ENCODE data around the gene ITPR2.
A peak's percentile ranks its signal among the peaks of the same experiment; 100 is the strongest.
"Not testable (repeated sequence)": the region's sequence is repeated elsewhere in the genome, so short reads cannot be mapped to it uniquely, and the experiment has no call there.

ITPR2 gene

DNA sequence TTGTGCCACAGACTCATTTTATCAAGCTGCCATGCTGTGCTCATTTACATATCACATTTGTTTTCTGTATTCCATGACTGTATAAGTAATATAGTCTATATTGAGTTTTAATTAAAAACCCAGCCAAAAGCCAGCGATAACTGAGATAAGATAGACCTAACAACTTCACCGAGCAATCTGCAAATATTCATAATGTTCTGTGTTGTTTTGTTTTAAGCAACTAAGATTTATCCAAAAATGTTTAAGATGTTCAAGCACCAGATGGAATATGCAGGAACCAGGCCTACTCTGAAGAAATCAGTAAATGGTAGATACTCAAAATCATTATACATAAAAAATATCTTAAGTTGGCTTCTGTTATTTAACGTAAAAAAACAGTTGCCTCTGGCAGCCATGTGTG is 295.3 kb downstream of the ITPR2 start:
- no peak for DNase-seq
- in situ Hi-C loops (cut with HindIII; ENCODE audit: low pct_ligation_motif_present, low pct_unique_long_range_greater_than_20kb, low sequenced_read_pairs), result no loop called here

DNA sequence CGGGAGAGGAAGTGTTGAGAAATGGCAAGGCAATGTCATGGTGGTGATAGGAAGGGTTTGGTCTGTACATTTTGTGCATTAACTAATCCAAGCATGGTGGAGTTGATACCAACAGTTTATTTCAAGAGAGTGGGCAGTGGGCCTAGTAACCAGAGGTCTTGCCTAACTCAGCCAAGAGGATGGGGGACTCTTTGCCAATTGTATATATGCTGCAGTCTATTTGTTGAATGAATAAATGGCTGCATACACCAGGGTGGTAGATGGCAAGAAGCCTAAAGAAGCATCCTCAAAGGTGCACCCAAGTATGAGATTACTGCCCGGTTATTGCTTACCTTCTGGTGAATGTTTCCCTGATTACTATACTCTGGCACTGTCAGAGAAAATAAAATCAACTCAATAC is 295.9 kb downstream of the ITPR2 start:
- no peak for DNase-seq
- in situ Hi-C loops (cut with HindIII; ENCODE audit: low pct_ligation_motif_present, low pct_unique_long_range_greater_than_20kb, low sequenced_read_pairs), result no loop called here

DNA sequence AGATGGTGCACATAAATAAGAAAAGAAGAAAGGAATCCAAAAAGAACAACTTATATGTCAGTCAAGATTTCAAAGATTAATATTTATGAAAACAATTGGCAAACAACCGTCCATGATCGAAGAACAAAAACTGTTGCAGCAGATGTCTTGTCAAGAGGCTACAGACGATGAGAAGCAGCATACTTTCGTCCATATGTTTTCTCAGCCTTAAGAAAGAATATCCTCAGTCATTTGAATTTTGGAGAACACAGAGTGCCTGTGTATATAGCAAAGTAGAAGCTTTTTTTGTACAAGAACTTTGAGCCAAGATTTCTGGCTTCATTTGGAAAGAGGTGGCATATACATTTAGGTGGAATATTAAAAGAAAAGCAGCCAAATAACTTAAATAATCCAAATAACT is 297.2 kb downstream of the ITPR2 start:
- in situ Hi-C loops (cut with HindIII; ENCODE audit: low pct_ligation_motif_present, low pct_unique_long_range_greater_than_20kb, low sequenced_read_pairs), result no loop called here
- DNase-seq, result no peak

DNA sequence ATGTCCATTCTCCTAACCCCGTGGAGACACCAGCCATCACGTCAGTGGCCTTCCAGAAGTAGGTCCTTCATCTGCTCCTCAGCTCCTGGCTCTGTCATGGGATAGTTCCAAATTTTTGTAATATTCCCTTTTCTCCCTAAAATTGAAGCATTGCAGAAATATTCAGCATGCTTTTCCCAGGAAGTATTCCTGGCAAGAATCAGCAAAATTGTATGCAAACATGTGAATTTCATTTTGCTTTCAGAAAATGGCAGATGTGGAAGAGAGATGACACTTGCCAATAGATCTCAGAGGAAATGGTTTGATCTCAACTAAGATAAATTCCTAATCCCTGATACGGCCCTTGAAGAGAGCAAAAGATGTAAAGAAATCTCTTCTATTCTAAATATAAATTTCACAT is 298.9 kb downstream of the ITPR2 start:
- in situ Hi-C loops (cut with HindIII; ENCODE audit: low pct_ligation_motif_present, low pct_unique_long_range_greater_than_20kb, low sequenced_read_pairs), result no loop called here
- no peak for DNase-seq

DNA sequence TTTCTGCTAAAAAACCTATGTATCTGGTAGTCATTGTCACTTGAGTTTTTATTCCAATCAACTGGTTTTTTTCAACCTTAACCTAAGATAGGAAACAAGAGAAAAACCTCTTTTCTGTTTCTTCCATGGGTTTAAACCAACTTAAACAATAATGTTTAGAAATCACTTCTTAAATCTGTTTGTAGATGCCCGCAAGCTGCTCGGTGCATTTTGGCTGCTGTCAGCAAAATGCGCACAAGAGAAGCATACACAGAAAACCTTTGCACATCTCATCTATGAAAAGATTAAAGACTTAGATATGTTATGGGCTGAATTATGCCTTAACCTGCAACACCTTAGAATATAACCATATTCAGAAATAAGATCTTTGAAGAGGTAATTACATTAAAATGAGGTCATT is 299.8 kb downstream of the ITPR2 start:
- no peak for DNase-seq
- in situ Hi-C loops (cut with HindIII; ENCODE audit: low pct_ligation_motif_present, low pct_unique_long_range_greater_than_20kb, low sequenced_read_pairs), result no loop called here

DNA sequence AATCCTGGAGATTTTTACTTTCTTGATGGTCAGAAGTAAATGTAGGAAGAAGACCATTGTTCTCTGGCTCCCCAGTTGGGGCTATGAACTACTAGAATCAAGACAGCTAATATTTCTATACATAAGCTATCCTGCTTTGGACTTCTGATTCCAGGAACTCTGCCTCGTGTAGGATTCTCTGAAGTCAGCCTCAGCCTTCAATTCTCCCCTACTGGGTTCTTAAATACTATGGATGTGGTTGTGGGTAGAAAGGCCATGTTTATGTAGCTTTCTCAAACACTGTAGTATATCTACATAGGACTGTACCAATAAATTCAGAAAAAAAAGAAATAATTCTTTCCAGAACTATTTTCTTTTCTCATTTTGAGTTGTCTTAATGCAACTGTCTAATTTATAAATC is 302.5 kb downstream of the ITPR2 start:
- in situ Hi-C loops (cut with HindIII; ENCODE audit: low pct_ligation_motif_present, low pct_unique_long_range_greater_than_20kb, low sequenced_read_pairs), result no loop called here
- DNase-seq, result no peak

DNA sequence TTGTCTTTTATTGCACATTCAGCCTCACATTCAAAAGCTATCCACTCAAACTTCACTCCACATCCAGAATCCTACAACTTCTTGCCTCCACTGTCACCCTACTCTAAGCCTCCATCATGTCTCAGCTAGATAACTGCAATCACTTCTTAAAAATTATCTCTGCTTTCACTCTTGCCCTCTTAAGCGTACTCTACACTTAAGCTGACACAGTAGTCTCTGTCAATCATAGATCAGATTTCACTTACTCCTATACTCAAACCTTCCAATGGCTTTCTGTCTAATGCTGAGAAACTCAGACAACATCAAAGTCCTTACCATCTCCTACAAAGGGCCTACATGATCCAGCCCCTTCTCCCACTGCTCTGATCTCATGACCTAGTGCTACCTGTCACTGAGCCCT is 304.1 kb downstream of the ITPR2 start:
- in situ Hi-C loops (cut with HindIII; ENCODE audit: low pct_ligation_motif_present, low pct_unique_long_range_greater_than_20kb, low sequenced_read_pairs), result no loop called here
- DNase-seq, result no peak

DNA sequence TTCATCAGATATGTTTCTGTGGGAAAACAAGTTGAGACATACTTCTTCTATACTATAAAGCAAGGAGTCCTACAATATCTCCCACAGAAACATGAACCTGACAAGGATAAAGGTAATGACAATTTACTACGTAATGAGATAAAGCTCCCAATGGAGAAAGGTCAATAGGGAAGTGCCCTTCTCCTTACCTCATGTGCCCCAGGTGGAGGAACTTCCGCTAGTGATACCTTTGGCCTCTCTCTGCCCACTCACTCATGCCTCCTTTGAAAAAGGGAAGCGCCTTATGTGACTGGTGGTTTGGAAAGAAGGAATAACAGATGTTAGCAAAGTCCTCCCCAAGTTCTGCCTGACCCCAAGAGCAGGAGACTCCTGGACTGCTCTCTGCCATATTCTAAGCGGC is 305.3 kb downstream of the ITPR2 start:
- DNase-seq, result no peak
- in situ Hi-C loops (cut with HindIII; ENCODE audit: low pct_ligation_motif_present, low pct_unique_long_range_greater_than_20kb, low sequenced_read_pairs), result no loop called here

DNA sequence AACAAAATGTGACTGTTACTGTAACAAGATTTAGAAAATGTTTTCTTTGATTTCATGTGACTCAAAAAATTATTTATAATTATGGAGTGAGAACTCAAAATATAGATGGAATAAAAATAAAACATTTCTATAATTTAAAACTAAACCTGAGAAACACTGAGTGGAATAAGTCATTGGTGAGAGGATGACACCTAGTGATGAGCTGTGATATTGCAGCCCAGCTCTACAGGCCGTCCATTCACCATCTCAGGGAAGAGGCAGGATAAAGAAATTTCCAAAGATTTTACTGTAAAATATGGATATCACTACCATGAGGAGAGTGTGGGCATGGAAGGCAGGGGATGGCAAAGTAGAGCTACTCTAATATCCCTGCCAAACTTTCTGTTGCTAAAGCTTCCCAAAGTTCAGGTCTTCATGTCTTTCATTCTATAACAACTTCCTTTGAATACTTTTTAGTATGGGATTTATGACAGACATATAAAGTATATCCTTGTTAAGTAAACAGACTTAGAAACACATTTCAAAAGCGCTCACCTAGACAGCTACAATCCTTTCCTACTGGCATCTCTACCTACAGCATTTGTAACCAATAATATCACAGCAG is 308.0 kb downstream of the ITPR2 start:
- in situ Hi-C loops (cut with HindIII; ENCODE audit: low pct_ligation_motif_present, low pct_unique_long_range_greater_than_20kb, low sequenced_read_pairs), result no loop called here
- peak; percentile 43 for DNase-seq

DNA sequence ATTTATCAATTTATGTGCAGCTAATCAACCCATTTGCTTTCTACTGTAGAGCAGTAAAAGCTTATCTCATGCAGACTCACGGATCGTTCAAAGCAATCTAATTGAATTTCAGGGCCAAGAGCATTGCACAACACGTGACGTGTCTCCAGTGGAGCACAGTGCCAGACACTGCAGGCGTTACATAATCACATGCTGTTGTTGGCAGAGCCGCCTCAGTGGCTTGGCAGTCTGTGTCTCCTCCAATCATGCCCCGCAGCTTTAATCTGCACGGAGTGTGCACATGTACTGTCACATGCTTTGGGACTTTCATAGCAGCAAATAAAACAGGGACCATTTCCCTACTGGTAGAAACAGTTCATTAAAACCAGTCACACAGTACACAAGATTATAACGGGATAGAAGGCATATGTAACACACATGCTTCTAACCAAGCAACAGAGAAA is 309.3 kb downstream of the ITPR2 start:
- DNase-seq, result no peak
- in situ Hi-C loops (cut with HindIII; ENCODE audit: low pct_ligation_motif_present, low pct_unique_long_range_greater_than_20kb, low sequenced_read_pairs), result no loop called here

DNA sequence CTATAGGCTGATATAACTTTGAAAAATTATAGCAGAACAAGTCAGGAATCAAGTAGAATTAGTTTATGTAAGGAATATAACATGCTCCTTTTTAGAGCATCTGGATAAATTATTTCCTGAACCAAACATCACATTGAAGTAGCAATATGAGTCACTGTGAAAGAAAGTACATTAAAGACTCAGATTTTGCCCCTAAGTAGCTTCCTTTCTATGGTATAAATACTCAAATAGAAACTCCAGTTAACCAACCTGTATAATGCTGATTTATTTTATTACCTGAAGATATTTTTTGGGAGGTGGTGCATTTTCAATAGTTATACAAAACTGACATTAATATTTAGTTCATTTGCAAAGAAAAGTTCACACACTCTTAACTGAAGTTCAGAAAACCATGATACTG is 312.1 kb downstream of the ITPR2 start:
- no peak for DNase-seq
- in situ Hi-C loops (cut with HindIII; ENCODE audit: low pct_ligation_motif_present, low pct_unique_long_range_greater_than_20kb, low sequenced_read_pairs), result no loop called here

DNA sequence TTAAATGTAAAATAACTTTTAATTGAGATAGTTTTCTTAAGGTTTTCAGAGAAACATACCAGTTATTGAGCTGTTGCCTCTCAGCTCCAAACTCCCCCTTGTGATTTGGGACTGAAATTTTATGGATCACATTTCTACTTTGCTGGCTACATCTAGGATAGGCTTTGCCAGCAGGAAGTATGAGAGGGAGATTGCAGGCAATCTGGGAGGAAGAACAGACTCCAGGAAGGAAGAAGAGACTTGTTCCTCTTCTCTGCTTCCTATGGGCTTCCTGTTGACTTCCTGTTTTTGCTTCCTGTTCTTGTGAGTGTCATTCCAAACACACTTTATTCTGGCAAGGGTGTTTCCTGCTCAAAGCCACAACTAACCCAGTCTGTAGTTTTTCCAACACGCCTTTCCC is 312.9 kb downstream of the ITPR2 start:
- DNase-seq, result no peak
- in situ Hi-C loops (cut with HindIII; ENCODE audit: low pct_ligation_motif_present, low pct_unique_long_range_greater_than_20kb, low sequenced_read_pairs), result no loop called here

DNA sequence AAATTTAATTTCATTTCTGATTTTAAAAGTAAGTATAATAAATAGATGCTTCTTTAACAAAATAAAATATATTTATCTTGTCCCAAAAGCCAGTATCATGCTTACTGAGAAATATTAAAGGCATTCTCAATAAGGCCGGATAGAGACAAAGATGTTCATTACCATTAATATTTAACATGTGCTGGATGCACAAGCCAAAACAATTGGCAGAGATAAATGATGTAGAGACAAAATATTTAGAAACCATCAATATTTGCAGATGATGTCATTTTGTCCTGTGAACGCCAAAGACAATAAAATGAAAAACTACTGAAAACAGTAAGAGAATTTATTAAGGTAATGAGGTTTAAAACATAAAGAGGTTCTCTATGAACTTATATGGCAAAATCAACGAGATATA is 313.5 kb downstream of the ITPR2 start:
- in situ Hi-C loops (cut with HindIII; ENCODE audit: low pct_ligation_motif_present, low pct_unique_long_range_greater_than_20kb, low sequenced_read_pairs), result no loop called here
- no peak for DNase-seq

DNA sequence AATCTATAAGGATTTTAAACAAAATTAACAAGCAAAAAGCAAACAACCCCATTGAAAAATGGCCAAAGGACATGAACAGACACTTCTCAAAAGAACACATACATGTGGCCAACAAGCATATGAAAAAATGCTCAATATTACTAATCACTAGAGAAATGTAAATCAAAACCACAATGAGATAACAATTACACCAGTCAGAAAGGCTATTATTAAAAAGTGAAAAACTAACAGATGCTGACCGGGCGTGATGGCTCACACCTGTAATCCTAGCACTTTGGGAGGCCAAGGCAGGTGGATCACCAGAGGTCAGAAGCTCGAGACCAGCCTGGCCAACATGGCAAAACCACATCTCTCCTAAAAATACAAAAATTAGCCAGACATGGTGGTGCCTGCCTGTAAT is 315.7 kb downstream of the ITPR2 start:
- DNase-seq; in situ Hi-C loops (cut with HindIII; ENCODE audit: low pct_ligation_motif_present, low pct_unique_long_range_greater_than_20kb, low sequenced_read_pairs): not testable (repeated sequence)

DNA sequence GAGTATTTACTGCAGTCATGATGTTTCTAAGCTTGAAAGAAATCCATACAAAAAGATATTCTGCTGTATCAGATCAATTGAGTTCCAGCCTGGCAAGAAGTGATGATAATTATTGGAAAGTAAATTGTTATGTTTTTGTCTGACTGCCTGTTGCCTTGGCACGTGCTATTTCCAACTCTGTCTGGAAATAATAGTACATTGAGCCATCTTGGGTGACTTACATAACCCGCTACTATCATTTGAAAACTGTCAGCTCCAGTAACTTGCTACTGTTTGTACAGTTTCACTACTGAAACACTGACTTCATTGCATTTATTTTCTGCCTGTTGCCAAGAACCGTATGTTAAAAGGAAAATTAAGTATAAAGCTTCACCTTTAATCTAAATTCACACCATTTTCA is 318.6 kb downstream of the ITPR2 start:
- in situ Hi-C loops (cut with HindIII; ENCODE audit: low pct_ligation_motif_present, low pct_unique_long_range_greater_than_20kb, low sequenced_read_pairs), result no loop called here
- no peak for DNase-seq

DNA sequence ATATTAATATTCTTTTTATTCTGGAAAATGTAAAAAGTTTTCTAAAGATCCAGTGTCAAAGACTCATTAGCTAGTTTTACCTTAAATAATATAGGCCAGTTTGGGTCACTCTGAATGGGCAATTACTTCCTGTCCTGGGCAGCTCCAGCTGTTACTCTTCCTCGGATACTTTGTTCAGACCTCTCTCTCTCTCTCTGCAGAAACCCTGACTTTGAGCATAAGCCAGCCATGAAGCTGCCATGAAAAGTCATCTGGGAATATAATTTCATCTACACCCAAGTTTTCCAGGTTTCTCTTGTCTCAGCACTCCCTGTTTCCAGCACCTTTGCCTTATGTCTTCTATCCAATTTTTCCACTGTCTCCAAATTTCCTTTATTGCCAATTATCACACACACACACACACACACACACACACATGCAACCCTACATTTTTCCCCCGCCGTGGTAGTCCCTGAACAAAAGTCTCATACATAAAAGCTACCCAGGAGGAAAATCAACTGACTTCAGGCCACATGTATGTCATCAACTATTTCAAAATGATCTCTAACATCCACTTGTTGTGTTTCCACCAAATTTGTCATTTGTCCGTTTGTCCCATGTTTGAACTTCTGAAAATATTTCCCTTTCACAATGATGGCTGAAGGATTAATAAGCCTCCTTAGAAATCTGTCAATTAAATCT is 319.5 kb downstream of the ITPR2 start:
- no peak for DNase-seq
- in situ Hi-C loops (cut with HindIII; ENCODE audit: low pct_ligation_motif_present, low pct_unique_long_range_greater_than_20kb, low sequenced_read_pairs), result no loop called here

DNA sequence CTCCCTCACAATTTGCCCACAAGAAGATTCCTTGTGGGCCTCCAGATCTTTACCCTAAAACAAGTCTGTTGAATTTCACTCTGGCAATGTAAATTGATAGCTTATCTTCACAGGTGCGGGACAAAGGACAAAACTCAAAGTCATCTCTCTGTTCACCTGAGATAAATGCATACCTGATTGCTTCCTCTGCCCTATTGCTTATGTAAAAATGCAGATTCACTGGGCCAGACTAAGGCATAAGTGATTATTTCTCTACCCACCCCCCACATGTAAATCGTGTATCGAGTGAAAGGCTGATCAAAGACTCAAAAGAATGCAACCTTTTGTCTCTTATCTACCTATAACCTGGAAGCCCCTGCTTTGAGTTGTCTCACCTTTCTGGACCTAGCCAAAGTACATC is 320.8 kb downstream of the ITPR2 start:
- in situ Hi-C loops (cut with HindIII; ENCODE audit: low pct_ligation_motif_present, low pct_unique_long_range_greater_than_20kb, low sequenced_read_pairs), result no loop called here
- no peak for DNase-seq

DNA sequence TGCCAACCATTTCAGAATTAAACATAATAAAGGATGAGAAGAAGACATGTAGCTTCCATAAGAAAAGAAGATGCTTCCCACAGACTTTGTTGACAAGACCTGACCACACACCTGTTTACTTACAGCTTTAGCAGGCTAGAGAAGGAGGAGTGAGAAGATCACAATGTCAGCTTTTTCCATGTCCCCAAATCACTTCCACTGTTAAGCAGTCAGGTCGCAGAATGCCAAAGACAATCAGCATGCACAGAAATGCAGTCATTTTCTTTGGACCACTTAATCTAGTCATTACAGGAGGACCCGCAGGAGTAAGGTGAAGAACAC is 322.7 kb downstream of the ITPR2 start:
- DNase-seq, result no peak
- in situ Hi-C loops (cut with HindIII; ENCODE audit: low pct_ligation_motif_present, low pct_unique_long_range_greater_than_20kb, low sequenced_read_pairs), result no loop called here

DNA sequence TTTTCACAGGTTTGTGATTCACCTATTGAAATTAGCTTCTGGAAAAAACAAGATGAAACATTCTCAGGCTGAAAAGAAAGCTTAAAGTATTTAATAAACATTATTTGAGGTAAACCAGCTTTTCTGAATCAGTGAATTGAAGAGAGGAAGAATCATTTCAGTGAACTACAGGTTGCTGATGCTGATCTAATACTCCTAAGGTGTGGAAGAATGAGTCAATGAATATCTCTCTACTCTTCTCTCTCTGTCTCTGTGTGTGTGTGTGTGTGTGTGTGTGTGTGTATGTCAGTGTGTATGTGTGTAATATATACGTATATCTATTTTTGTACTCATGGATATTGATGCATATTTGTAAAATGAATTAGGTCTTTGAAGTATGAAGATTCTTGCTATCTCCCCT is 325.4 kb downstream of the ITPR2 start:
- in situ Hi-C loops (cut with HindIII; ENCODE audit: low pct_ligation_motif_present, low pct_unique_long_range_greater_than_20kb, low sequenced_read_pairs), result no loop called here
- no peak for DNase-seq

DNA sequence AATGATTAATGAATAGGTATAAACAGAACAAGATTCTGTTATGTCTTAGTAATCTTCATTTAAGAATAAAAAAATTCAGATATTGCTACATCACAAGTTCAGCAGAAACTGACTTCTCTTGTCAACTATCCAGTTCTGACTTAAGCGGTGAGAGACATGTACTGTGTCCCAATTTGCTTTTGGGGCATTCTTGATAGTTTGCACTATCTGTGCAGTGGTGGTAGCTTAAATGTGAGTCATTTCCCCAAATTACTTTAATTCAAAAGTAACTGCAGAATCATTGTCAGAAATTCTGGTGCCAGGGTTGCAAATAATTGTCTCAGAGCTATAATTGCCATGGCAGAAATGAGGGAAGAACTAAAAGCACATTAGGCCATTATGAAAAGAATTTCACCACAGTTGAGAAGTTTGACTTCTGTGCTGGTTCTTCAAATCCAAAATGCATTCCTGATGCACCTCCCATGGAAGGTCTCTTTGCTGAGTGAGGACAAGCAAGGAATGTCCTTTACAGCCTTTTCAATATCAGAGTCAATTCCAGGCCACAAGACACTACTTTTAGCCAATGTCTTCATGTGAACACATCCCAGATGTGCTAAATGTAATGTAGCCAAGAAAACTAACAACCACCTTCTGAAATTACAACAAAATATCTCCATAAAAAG is 332.9 kb downstream of the ITPR2 start:
- in situ Hi-C loops (cut with HindIII; ENCODE audit: low pct_ligation_motif_present, low pct_unique_long_range_greater_than_20kb, low sequenced_read_pairs), result no loop called here
- no peak for DNase-seq

Data from ACHN (cell line).